WTC11 (cell line): ENCODE measurements around the gene RBM19. TPM values are rescaled to one million over a fixed set of nuclear protein-coding genes. Genes with fewer than 3 reads are reported as not detected.

ENCODE experiments used
- ATAC-seq: fragments of 200-7000 bp; cut with Tn5 transposase; 2 replicates; pipeline ENCODE4 v1.10.0; 2021; ENCODE audit warnings: mild to moderate bottlenecking, moderate library complexity
- CTCF ChIA-PET: fragments of 300-600 bp; sonication (Branson Sonifier 250); formaldehyde crosslinking; loops from one replicate; lab custom pipeline; 2021; ENCODE audit warnings: antibody characterized with exemption; lab: Charles Lee
- POLR2A ChIA-PET: fragments of 350-600 bp; sonication (Branson Sonifier 250); formaldehyde crosslinking; loops from one replicate; lab custom pipeline; 2021; ENCODE audit warnings: antibody characterized with exemption; lab: Charles Lee
- DNase-seq: peaks from one replicate; pipeline ENCODE4 v3.0.0; 2021; ENCODE audit warnings: low spot score
- H3K27ac Mint-ChIP-seq: 2 replicates; pipeline ENCODE4 v1.8.0; 2021; ENCODE audit warnings: mixed read lengths
- H3K27me3 Mint-ChIP-seq: 2 replicates; pipeline ENCODE4 v1.8.0; 2021; ENCODE audit warnings: low read depth, mild to moderate bottlenecking, moderate library complexity, mixed read lengths
- H3K36me3 Mint-ChIP-seq: 2 replicates; pipeline ENCODE4 v1.8.0; 2021; ENCODE audit warnings: mixed read lengths
- H3K4me1 Mint-ChIP-seq: 2 replicates; pipeline ENCODE4 v1.8.0; 2022; ENCODE audit warnings: mixed read lengths
- H3K4me3 Mint-ChIP-seq: 2 replicates; pipeline ENCODE4 v1.8.0; 2021; ENCODE audit warnings: mild to moderate bottlenecking, moderate library complexity, mixed read lengths
- H3K9me3 Mint-ChIP-seq: 2 replicates; pipeline ENCODE4 v1.8.0; 2021; ENCODE audit warnings: mixed read lengths
- CBFB ChIP-seq: sonication (generic); formaldehyde crosslinking; IDR thresholded peaks from 2 replicates; pipeline ENCODE4 v1.8.1; 2022; ENCODE audit warnings: mild to moderate bottlenecking, low read depth, missing genetic modification reagents
- CREB1 ChIP-seq: sonication (generic); formaldehyde crosslinking; IDR thresholded peaks from 2 replicates; pipeline ENCODE4 v1.8.0; 2023; ENCODE audit warnings: mild to moderate bottlenecking, missing genetic modification reagents
- FOXJ3 ChIP-seq: sonication (generic); formaldehyde crosslinking; IDR thresholded peaks from 2 replicates; pipeline ENCODE4 v1.9.0; 2021; ENCODE audit warnings: missing genetic modification reagents, mild to moderate bottlenecking, borderline replicate concordance
- FOXK1 ChIP-seq: sonication (generic); formaldehyde crosslinking; IDR thresholded peaks from 2 replicates; pipeline ENCODE4 v1.8.0; 2022; ENCODE audit warnings: mild to moderate bottlenecking, moderate library complexity, missing genetic modification reagents
- GTF2I ChIP-seq: fragments of 250-450 bp; sonication (Bioruptor Pico); conservative IDR thresholded peaks from 2 replicates; pipeline ENCODE4 v1.4.0; 2021; ENCODE audit warnings: mild to moderate bottlenecking
- JAZF1 ChIP-seq: fragments of 250-450 bp; sonication (Bioruptor Pico); IDR thresholded peaks from 2 replicates; pipeline ENCODE4 v1.9.0; 2021; ENCODE audit warnings: moderate library complexity, mild to moderate bottlenecking, inconsistent platforms
- JUN ChIP-seq: sonication (generic); formaldehyde crosslinking; IDR thresholded peaks from 2 replicates; pipeline ENCODE4 v1.8.0; 2023; ENCODE audit warnings: mild to moderate bottlenecking, missing genetic modification reagents
- RELA ChIP-seq: sonication (generic); formaldehyde crosslinking; IDR thresholded peaks from 2 replicates; pipeline ENCODE4 v1.8.1; 2022; ENCODE audit warnings: missing genetic modification reagents, mild to moderate bottlenecking, borderline replicate concordance
- TEAD1 ChIP-seq: sonication (generic); formaldehyde crosslinking; IDR thresholded peaks from 2 replicates; pipeline ENCODE4 v1.8.0; 2022; ENCODE audit warnings: mild to moderate bottlenecking, missing genetic modification reagents
- TEAD4 ChIP-seq: sonication (generic); formaldehyde crosslinking; IDR thresholded peaks from 2 replicates; pipeline ENCODE4 v1.8.0; 2022; ENCODE audit warnings: mild to moderate bottlenecking, missing genetic modification reagents
- TP53 ChIP-seq: sonication (generic); formaldehyde crosslinking; IDR thresholded peaks from 2 replicates; pipeline ENCODE4 v1.8.1; 2023; ENCODE audit warnings: mild to moderate bottlenecking, missing genetic modification reagents
- ZNF396 ChIP-seq: fragments of 250-450 bp; sonication (Bioruptor Pico); IDR thresholded peaks from 2 replicates; pipeline ENCODE4 v1.8.0; 2021; ENCODE audit warnings: mild to moderate bottlenecking, moderate library complexity, borderline replicate concordance
- ZNF423 ChIP-seq: fragments of 250-450 bp; sonication (Bioruptor Pico); IDR thresholded peaks from 2 replicates; pipeline ENCODE4 v2.1.2; 2022; ENCODE audit warnings: mild to moderate bottlenecking, moderate library complexity
- total RNA-seq: library from RNA; stranded (reverse); gene quantifications from 3 replicates; pipeline ENCODE4 v1.2.3, GENCODE V29; 2021
- TF ChIP-seq, protein P1 (sequence below): sonication (generic); formaldehyde crosslinking; IDR thresholded peaks from 2 replicates; pipeline ENCODE4 v1.8.1; 2022; ENCODE audit warnings: missing genetic modification reagents, borderline replicate concordance
- TF ChIP-seq, protein P2 (sequence below): sonication (generic); formaldehyde crosslinking; IDR thresholded peaks from 2 replicates; pipeline ENCODE4 v1.8.1; 2022; ENCODE audit warnings: mild to moderate bottlenecking, missing genetic modification reagents, moderate library complexity, borderline replicate concordance
- TF ChIP-seq, protein P3 (sequence below): fragments of 250-450 bp; sonication (Bioruptor Pico); IDR thresholded peaks from 2 replicates; pipeline ENCODE4 v2.1.2; 2022; ENCODE audit warnings: mild to moderate bottlenecking, moderate library complexity
- TF ChIP-seq, protein P4 (sequence below): sonication (generic); formaldehyde crosslinking; IDR thresholded peaks from 2 replicates; pipeline ENCODE4 v1.8.0; 2023; ENCODE audit warnings: missing genetic modification reagents
- TF ChIP-seq, protein P5 (sequence below): fragments of 250-450 bp; sonication (Bioruptor Pico); IDR thresholded peaks from 2 replicates; pipeline ENCODE4 v1.8.0; 2021; ENCODE audit warnings: mild to moderate bottlenecking
- TF ChIP-seq, protein P6 (sequence below): sonication (generic); formaldehyde crosslinking; conservative IDR thresholded peaks from 2 replicates; pipeline ENCODE4 v1.8.1; 2023; ENCODE audit warnings: mild to moderate bottlenecking, low read depth, missing genetic modification reagents, moderate library complexity
- TF ChIP-seq, protein P7 (sequence below): fragments of 250-450 bp; sonication (Bioruptor Pico); IDR thresholded peaks from 2 replicates; pipeline ENCODE4 v1.9.0; 2021; ENCODE audit warnings: mild to moderate bottlenecking, borderline replicate concordance

RBM19 gene
- total RNA-seq, 1 experiment from 2014 or later = 60.1 TPM

DNA sequence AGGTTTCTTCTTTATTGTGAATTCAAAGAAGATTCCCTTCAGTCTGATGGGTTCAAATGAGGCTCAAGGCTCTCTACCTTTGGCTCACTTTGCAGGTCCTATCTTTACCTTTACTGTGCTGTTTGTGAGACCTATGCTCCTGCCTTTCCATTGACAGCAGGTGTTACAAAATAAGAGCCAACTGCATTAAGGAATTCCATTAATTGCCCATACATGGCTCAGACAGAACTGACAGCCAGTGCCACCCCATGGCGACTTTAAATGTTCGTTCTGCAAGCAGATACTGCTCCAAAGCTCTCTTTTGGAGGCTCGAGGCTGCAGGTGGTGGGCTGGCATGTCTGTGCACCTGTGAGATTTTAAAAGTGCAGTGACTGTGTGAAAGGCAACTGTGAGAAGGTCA lies 44.7 kb downstream of the RBM19 start (continued):
- TF ChIP-seq, protein P1, sequence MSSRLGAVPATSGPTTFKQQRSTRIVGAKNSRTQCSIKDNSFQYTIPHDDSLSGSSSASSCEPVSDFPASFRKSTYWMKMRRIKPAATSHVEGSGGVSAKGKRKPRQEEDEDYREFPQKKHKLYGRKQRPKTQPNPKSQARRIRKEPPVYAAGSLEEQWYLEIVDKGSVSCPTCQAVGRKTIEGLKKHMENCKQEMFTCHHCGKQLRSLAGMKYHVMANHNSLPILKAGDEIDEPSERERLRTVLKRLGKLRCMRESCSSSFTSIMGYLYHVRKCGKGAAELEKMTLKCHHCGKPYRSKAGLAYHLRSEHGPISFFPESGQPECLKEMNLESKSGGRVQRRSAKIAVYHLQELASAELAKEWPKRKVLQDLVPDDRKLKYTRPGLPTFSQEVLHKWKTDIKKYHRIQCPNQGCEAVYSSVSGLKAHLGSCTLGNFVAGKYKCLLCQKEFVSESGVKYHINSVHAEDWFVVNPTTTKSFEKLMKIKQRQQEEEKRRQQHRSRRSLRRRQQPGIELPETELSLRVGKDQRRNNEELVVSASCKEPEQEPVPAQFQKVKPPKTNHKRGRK (CRISPR knock-in tag) = no peak
- no peak for TF ChIP-seq FOXJ3 (CRISPR knock-in tag)

DNA sequence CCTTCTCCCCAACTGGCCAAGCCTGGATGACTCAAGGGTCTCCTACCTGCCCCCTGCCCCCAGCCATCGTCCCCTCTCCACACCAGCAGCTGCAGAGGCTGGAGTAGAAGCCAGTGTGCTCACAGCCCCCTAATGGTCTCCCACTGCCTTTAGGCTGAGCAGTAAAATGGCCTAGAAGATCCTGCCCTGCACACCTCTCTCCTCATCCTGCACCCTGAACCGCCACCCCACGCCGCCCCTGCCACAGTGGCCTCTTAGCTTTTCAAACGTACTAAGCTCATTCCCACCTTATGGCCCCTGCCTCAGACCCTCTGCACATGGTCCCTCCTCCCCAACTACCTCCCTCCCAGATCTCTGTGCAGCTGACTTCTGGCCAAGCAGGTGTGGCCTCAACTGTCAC lies 46.3 kb downstream of the RBM19 start:
- DNase-seq = no peak
- Mint-ChIP-seq H3K27me3 (no peaks in the 10 kb centered on the region), H3K4me1 (no peaks in the 10 kb centered on the region), H3K36me3 (peaks cover 20% of the 10 kb centered on the region), H3K9me3 (no peaks in the 10 kb centered on the region), H3K4me3 (no peak overlapping the region)
- TF ChIP-seq ZNF423 (no peak), JUN (CRISPR knock-in tag) (no peak), TEAD4 (no peak), JAZF1 (CRISPR knock-in tag) (no peak)
- TF ChIP-seq, protein P2, sequence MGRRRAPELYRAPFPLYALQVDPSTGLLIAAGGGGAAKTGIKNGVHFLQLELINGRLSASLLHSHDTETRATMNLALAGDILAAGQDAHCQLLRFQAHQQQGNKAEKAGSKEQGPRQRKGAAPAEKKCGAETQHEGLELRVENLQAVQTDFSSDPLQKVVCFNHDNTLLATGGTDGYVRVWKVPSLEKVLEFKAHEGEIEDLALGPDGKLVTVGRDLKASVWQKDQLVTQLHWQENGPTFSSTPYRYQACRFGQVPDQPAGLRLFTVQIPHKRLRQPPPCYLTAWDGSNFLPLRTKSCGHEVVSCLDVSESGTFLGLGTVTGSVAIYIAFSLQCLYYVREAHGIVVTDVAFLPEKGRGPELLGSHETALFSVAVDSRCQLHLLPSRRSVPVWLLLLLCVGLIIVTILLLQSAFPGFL (CRISPR knock-in tag) = no peak
- TF ChIP-seq, protein P3, sequence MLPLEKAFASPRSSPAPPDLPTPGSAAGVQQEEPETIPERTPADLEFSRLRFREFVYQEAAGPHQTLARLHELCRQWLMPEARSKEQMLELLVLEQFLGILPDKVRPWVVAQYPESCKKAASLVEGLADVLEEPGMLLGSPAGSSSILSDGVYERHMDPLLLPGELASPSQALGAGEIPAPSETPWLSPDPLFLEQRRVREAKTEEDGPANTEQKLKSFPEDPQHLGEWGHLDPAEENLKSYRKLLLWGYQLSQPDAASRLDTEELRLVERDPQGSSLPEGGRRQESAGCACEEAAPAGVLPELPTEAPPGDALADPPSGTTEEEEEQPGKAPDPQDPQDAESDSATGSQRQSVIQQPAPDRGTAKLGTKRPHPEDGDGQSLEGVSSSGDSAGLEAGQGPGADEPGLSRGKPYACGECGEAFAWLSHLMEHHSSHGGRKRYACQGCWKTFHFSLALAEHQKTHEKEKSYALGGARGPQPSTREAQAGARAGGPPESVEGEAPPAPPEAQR (CRISPR knock-in tag) = no peak
- TF ChIP-seq, all 79 proteins: peak for 0
- no peak for ATAC-seq
- POLR2A ChIA-PET = no interaction called here
- CTCF ChIA-PET = no interaction called here
- H3K27ac Mint-ChIP-seq = no peak overlapping the region

DNA sequence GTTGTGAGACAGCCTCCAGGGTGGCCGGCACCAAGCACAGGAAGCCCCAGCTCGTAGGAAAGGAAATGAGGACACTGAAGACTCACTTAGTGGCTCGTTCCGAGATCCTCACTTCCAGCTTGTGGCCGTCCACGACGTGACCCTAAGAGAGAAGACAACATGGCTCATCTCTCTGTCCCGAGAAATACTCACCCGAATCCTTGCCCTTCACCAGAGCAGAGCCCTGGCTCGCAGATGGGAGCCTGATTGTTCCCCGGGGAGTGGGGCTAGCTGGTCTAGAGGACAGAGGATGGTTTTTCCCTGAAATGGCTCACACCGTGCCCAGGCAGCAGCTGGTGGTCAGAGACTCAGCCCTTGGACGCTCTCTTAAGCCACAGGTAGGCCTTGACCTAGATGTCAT lies 47.8 kb downstream of the RBM19 start:
- Mint-ChIP-seq H3K9me3 (no peaks in the 10 kb centered on the region), H3K27me3 (no peaks in the 10 kb centered on the region), H3K27ac (no peak overlapping the region), H3K36me3 (peaks cover 14% of the 10 kb centered on the region), H3K4me1 (peaks cover 1% of the 10 kb centered on the region), H3K4me3 (no peak overlapping the region)
- ATAC-seq (no peak), DNase-seq (no peak)
- CTCF ChIA-PET = interaction anchor here (0.9 kb wide), 1 partner anchor 51 kb away, joined by 4 read pairs; no protein-coding TSS in a partner anchor
- POLR2A ChIA-PET = no interaction called here
- TF ChIP-seq, protein P4, sequence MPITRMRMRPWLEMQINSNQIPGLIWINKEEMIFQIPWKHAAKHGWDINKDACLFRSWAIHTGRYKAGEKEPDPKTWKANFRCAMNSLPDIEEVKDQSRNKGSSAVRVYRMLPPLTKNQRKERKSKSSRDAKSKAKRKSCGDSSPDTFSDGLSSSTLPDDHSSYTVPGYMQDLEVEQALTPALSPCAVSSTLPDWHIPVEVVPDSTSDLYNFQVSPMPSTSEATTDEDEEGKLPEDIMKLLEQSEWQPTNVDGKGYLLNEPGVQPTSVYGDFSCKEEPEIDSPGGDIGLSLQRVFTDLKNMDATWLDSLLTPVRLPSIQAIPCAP (CRISPR knock-in tag) = no peak
- TF ChIP-seq ZNF396 (CRISPR knock-in tag) = no peak
- TF ChIP-seq FOXK1 (CRISPR knock-in tag) = no peak
- no peak for TF ChIP-seq TEAD1 (CRISPR knock-in tag)
- TF ChIP-seq, protein P5, sequence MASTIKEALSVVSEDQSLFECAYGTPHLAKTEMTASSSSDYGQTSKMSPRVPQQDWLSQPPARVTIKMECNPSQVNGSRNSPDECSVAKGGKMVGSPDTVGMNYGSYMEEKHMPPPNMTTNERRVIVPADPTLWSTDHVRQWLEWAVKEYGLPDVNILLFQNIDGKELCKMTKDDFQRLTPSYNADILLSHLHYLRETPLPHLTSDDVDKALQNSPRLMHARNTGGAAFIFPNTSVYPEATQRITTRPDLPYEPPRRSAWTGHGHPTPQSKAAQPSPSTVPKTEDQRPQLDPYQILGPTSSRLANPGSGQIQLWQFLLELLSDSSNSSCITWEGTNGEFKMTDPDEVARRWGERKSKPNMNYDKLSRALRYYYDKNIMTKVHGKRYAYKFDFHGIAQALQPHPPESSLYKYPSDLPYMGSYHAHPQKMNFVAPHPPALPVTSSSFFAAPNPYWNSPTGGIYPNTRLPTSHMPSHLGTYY (CRISPR knock-in tag) = no peak
- TF ChIP-seq CREB1 = no peak
- TF ChIP-seq, protein P6, sequence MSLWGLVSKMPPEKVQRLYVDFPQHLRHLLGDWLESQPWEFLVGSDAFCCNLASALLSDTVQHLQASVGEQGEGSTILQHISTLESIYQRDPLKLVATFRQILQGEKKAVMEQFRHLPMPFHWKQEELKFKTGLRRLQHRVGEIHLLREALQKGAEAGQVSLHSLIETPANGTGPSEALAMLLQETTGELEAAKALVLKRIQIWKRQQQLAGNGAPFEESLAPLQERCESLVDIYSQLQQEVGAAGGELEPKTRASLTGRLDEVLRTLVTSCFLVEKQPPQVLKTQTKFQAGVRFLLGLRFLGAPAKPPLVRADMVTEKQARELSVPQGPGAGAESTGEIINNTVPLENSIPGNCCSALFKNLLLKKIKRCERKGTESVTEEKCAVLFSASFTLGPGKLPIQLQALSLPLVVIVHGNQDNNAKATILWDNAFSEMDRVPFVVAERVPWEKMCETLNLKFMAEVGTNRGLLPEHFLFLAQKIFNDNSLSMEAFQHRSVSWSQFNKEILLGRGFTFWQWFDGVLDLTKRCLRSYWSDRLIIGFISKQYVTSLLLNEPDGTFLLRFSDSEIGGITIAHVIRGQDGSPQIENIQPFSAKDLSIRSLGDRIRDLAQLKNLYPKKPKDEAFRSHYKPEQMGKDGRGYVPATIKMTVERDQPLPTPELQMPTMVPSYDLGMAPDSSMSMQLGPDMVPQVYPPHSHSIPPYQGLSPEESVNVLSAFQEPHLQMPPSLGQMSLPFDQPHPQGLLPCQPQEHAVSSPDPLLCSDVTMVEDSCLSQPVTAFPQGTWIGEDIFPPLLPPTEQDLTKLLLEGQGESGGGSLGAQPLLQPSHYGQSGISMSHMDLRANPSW (CRISPR knock-in tag) = no peak
- TF ChIP-seq CBFB (CRISPR knock-in tag) = no peak
- no peak for TF ChIP-seq RELA (CRISPR knock-in tag)
- TF ChIP-seq, protein P7, sequence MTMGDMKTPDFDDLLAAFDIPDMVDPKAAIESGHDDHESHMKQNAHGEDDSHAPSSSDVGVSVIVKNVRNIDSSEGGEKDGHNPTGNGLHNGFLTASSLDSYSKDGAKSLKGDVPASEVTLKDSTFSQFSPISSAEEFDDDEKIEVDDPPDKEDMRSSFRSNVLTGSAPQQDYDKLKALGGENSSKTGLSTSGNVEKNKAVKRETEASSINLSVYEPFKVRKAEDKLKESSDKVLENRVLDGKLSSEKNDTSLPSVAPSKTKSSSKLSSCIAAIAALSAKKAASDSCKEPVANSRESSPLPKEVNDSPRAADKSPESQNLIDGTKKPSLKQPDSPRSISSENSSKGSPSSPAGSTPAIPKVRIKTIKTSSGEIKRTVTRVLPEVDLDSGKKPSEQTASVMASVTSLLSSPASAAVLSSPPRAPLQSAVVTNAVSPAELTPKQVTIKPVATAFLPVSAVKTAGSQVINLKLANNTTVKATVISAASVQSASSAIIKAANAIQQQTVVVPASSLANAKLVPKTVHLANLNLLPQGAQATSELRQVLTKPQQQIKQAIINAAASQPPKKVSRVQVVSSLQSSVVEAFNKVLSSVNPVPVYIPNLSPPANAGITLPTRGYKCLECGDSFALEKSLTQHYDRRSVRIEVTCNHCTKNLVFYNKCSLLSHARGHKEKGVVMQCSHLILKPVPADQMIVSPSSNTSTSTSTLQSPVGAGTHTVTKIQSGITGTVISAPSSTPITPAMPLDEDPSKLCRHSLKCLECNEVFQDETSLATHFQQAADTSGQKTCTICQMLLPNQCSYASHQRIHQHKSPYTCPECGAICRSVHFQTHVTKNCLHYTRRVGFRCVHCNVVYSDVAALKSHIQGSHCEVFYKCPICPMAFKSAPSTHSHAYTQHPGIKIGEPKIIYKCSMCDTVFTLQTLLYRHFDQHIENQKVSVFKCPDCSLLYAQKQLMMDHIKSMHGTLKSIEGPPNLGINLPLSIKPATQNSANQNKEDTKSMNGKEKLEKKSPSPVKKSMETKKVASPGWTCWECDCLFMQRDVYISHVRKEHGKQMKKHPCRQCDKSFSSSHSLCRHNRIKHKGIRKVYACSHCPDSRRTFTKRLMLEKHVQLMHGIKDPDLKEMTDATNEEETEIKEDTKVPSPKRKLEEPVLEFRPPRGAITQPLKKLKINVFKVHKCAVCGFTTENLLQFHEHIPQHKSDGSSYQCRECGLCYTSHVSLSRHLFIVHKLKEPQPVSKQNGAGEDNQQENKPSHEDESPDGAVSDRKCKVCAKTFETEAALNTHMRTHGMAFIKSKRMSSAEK = no peak
- TF ChIP-seq TP53 (CRISPR knock-in tag) = no peak
- TF ChIP-seq GTF2I (CRISPR knock-in tag) = no peak
